Activated T-cell treated with anti-CD3 and anti-CD28 coated beads, Interleukin-2, amount 50 U/mL, for 1 hour (primary cell): ENCODE measurements around the gene R3HDM2.
"Not testable (repeated sequence)": the region's sequence is repeated elsewhere in the genome, so short reads cannot be mapped to it uniquely, and the experiment has no call there.

Source experiments
- DNase-seq: peaks from one replicate; pipeline ENCODE4 v3.0.0-alpha.2; 2020

Gene R3HDM2

GRCh38 chr12:57370696-57371095 lies 60.1 kb downstream of the R3HDM2 start:
- no peak for DNase-seq

- DNase-seq = no peak
Measured at GRCh38 chr12:57370072-57370471, 60.8 kb downstream of the R3HDM2 start.

GRCh38 chr12:57369202-57369601 lies 61.6 kb downstream of the R3HDM2 start:
- DNase-seq = no peak

GRCh38 chr12:57368349-57369095 lies 62.3 kb downstream of the R3HDM2 start:
- DNase-seq = no peak

- no peak for DNase-seq
Measured at GRCh38 chr12:57367121-57367520, 63.7 kb downstream of the R3HDM2 start.

- DNase-seq = no peak
Measured at GRCh38 chr12:57366315-57366714, 64.5 kb downstream of the R3HDM2 start.

GRCh38 chr12:57364156-57364555 lies 66.7 kb downstream of the R3HDM2 start:
- DNase-seq = not testable (repeated sequence)

- no peak for DNase-seq
Measured at GRCh38 chr12:57360468-57360867, 70.4 kb downstream of the R3HDM2 start.

- DNase-seq = no peak
Measured at GRCh38 chr12:57358646-57359045, 72.2 kb downstream of the R3HDM2 start.

- no peak for DNase-seq
Measured at GRCh38 chr12:57355734-57356133, 75.1 kb downstream of the R3HDM2 start.

- no peak for DNase-seq
Measured at GRCh38 chr12:57352166-57352565, 78.7 kb downstream of the R3HDM2 start.

- no peak for DNase-seq
Measured at GRCh38 chr12:57347284-57347683, 83.6 kb downstream of the R3HDM2 start.

GRCh38 chr12:57343703-57344378 lies 87.0 kb downstream of the R3HDM2 start:
- DNase-seq = no peak

GRCh38 chr12:57342207-57342691 lies 88.6 kb downstream of the R3HDM2 start:
- DNase-seq = no peak

- no peak for DNase-seq
Measured at GRCh38 chr12:57341275-57341990, 89.4 kb downstream of the R3HDM2 start.

GRCh38 chr12:57340104-57340503 lies 90.7 kb downstream of the R3HDM2 start:
- DNase-seq = no peak

- DNase-seq = not testable (repeated sequence)
Measured at GRCh38 chr12:57336299-57336698, 94.5 kb downstream of the R3HDM2 start.

- no peak for DNase-seq
Measured at GRCh38 chr12:57334219-57334618, 96.6 kb downstream of the R3HDM2 start.

GRCh38 chr12:57332646-57333312 lies 98.1 kb downstream of the R3HDM2 start:
- no peak for DNase-seq

GRCh38 chr12:57330992-57331391 lies 99.9 kb downstream of the R3HDM2 start:
- no peak for DNase-seq

- DNase-seq = no peak
Measured at GRCh38 chr12:57329219-57329618, 101.6 kb downstream of the R3HDM2 start.

GRCh38 chr12:57325395-57325794 lies 105.4 kb downstream of the R3HDM2 start:
- no peak for DNase-seq

GRCh38 chr12:57323416-57323815 lies 107.4 kb downstream of the R3HDM2 start:
- no peak for DNase-seq
